Testis (tissue), 3 donors: ENCODE data around the gene TUBAL3. TPM values are rescaled to one million over a fixed set of nuclear protein-coding genes. Genes with fewer than 3 reads are reported as not detected.

ENCODE experiments used
- DNase-seq: peaks from one replicate; pipeline ENCODE4 v3.0.0-alpha.2; 2019
- H3K27ac ChIP-seq, 2 donors: fragments of 200-600 bp; sonication (generic); one replicate each; pipeline ENCODE4 v1.5.1; 2019
- H3K27me3 ChIP-seq: fragments of 200-600 bp; sonication (generic); one replicate; pipeline ENCODE4 v1.5.1; 2019
- H3K36me3 ChIP-seq: fragments of 200-600 bp; sonication (generic); one replicate; pipeline ENCODE4 v1.5.1; 2017; ENCODE audit warnings: low read depth; ENCODE audit errors: missing control alignments
- H3K4me1 ChIP-seq: fragments of 200-600 bp; sonication (generic); one replicate; pipeline ENCODE4 v1.5.1; 2019
- H3K4me3 ChIP-seq, 2 donors: fragments of 200-600 bp; sonication (generic); one replicate each; pipeline ENCODE4 v1.5.1; 2017 to 2019
- H3K9me3 ChIP-seq: fragments of 200-600 bp; sonication (generic); one replicate; pipeline ENCODE4 v1.5.1; 2017
- CTCF ChIP-seq, 3 experiments: fragments of 450-650 bp in 2 of 3; fragments of 200-600 bp in 1 of 3; sonication (generic) in 1 of 3; IDR thresholded peaks; one replicate each; pipeline ENCODE4 v1.5.1; 2016 to 2019; ENCODE audit warnings: antibody characterized with exemption in 3 of 3, mild to moderate bottlenecking in 2 of 3, moderate library complexity in 1 of 3
- POLR2A ChIP-seq: fragments of 450-650 bp; IDR thresholded peaks from one replicate; pipeline ENCODE4 v1.6.1; 2017; ENCODE audit warnings: antibody characterized with exemption, mild to moderate bottlenecking, moderate library complexity
- WGBS, 2 donors: methylation state at CpG; one replicate each; pipeline ENCODE4 v1.1.5; 2018; 5-methylcytosine and 5-hydroxymethylcytosine counted together
- intact Hi-C: fragments of 100-400 bp; cut with DNase I; formaldehyde crosslinking; loops from one replicate; pipeline ENCODE4 v1.15.1; 2023; ENCODE audit warnings: low total_unique reads
- polyA plus RNA-seq: library from polyadenylated mRNA; stranded (reverse); fragments of 350-450 nt; fragmentation: Illumina TruSeq; extraction: RNeasy Lipid Tissue Mini Kit (QIAGEN cat#74804); gene quantifications from one replicate; pipeline ENCODE4 v1.2.3, GENCODE V29; 2014; ENCODE audit warnings: low read depth, low replicate concordance; ENCODE audit not compliant: insufficient read depth
- total RNA-seq, 2 donors: library from RNA; depleted of rRNA; stranded (reverse); fragments of >200 nt; gene quantifications; one replicate each; pipeline ENCODE4 v1.2.3, GENCODE V29; 2016

TUBAL3 gene
- total and polyA plus RNA-seq, 3 donors from 2014 or later = 0.93 to 5.3 (median 2.5) TPM

GRCh38 chr10:5449227-5449626 lies 44.6 kb upstream of the TUBAL3 start:
- Histone ChIP-seq H3K27ac (peak overlapping the region; percentile 2 to 41), H3K4me3 (peak overlapping the region in 1 of 2 donors; percentile 54), H3K4me1 (peaks cover 11% of the 10 kb centered on the region), H3K36me3 (no peaks in the 10 kb centered on the region), H3K9me3 (no peaks in the 10 kb centered on the region), H3K27me3 (no peaks in the 10 kb centered on the region)
- TF ChIP-seq POLR2A (no peak), CTCF (IDR thresholded peaks at IDR 0.05) (no peak)
- DNase-seq = no peak
- 46 to 55% methylated on average over 2 of the region's 2 CpGs for WGBS, 2 donors
- intact Hi-C loops = no loop called here

GRCh38 chr10:5448333-5449001 lies 43.8 kb upstream of the TUBAL3 start:
- H3K9me3 ChIP-seq = no peaks in the 10 kb centered on the region
- no peak for DNase-seq
- peaks cover 11% of the 10 kb centered on the region for H3K4me1 ChIP-seq
- H3K27me3 ChIP-seq = no peaks in the 10 kb centered on the region
- H3K27ac ChIP-seq = peak overlapping the region; percentile 2 to 41
- TF ChIP-seq POLR2A (no peak), CTCF (IDR thresholded peaks at IDR 0.05) (no peak)
- peak overlapping the region; percentile 49 to 54 for H3K4me3 ChIP-seq
- WGBS, 2 donors = 48 to 49% methylated on average over 4 of the region's 4 CpGs
- intact Hi-C loops = no loop called here
- H3K36me3 ChIP-seq = no peaks in the 10 kb centered on the region

- WGBS, 2 donors = 22 to 23% methylated on average over 5 of the region's 5 CpGs
- H3K4me3 ChIP-seq = peak overlapping the region; percentile 49 to 54
- no peaks in the 10 kb centered on the region for H3K9me3 ChIP-seq
- H3K27me3 ChIP-seq = no peaks in the 10 kb centered on the region
- TF ChIP-seq CTCF (IDR thresholded peaks at IDR 0.05) = no peak
- no peak for TF ChIP-seq POLR2A
- H3K36me3 ChIP-seq = no peaks in the 10 kb centered on the region
- intact Hi-C loops = no loop called here
- H3K4me1 ChIP-seq = peaks cover 11% of the 10 kb centered on the region
- peak overlapping the region; percentile 6 to 41 for H3K27ac ChIP-seq
- DNase-seq = no peak
Observed at GRCh38 chr10:5447611-5448071, 43.0 kb upstream of the TUBAL3 start.

- Histone ChIP-seq H3K27me3 (no peaks in the 10 kb centered on the region), H3K9me3 (no peaks in the 10 kb centered on the region), H3K4me1 (peaks cover 11% of the 10 kb centered on the region), H3K36me3 (no peaks in the 10 kb centered on the region), H3K27ac (peak overlapping the region; percentile 6 to 41), H3K4me3 (peak overlapping the region; percentile 49 to 54)
- WGBS, 2 donors = 11 to 12% methylated on average over 3 of the region's 3 CpGs
- DNase-seq = no peak
- TF ChIP-seq CTCF (IDR thresholded peaks at IDR 0.05) (no peak), POLR2A (no peak)
- intact Hi-C loops = no loop called here
Observed at GRCh38 chr10:5447056-5447455, 42.4 kb upstream of the TUBAL3 start.
